HS-5 (cell line): ENCODE results near the gene MIER3.
"Not testable (repeated sequence)": the region's sequence is repeated elsewhere in the genome, so short reads cannot be mapped to it uniquely, and the experiment has no call there.

ENCODE experiments used
- DNase-seq: peaks from one replicate; pipeline ENCODE4 v3.0.0-alpha.2; 2012; ENCODE audit warnings: low read depth

Gene MIER3, protein sequence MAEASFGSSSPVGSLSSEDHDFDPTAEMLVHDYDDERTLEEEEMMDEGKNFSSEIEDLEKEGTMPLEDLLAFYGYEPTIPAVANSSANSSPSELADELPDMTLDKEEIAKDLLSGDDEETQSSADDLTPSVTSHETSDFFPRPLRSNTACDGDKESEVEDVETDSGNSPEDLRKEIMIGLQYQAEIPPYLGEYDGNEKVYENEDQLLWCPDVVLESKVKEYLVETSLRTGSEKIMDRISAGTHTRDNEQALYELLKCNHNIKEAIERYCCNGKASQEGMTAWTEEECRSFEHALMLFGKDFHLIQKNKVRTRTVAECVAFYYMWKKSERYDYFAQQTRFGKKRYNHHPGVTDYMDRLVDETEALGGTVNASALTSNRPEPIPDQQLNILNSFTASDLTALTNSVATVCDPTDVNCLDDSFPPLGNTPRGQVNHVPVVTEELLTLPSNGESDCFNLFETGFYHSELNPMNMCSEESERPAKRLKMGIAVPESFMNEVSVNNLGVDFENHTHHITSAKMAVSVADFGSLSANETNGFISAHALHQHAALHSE

DNA sequence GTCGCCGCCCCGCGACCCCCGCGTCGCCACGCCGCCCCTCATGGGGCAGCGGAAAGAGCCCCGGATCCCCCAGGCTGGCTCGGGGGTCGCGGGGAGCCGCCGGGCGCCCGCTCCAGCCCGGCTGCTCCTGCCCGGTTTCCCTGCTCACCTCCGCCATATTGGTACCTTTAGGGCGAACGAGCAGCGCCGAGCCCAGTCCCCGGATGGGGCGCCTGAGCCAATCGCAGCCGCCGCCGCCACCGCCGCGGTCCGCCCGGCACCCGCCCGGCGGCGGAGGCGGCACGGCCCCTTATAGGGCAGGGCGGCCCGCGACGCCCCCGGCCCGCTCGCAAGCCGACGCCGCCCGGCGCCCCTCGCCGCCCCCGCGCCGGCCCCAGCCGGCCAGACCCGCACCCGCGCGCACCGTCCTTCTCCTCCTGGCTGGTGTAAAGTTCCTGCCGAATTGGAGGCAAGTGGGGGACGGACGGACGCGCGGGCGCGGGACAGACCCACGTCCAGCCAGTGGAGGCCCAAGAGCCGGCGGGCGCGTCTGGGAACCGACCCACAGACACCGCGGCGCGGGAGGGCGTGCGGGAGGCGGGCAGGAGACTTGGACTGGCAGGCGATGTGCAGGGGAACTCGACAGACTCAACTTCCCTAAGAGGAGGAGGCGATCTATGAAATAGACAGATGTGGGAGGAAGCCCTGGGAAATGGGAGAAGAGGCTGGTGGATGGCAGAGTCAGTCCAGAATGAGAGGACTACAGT is at the start of gene MIER3:
TSS of gene MIER3 (minus strand) at position 178 of the 746 bp plus-strand sequence. CDS start at position 157, 21 bp downstream.
- no peak for DNase-seq

DNA sequence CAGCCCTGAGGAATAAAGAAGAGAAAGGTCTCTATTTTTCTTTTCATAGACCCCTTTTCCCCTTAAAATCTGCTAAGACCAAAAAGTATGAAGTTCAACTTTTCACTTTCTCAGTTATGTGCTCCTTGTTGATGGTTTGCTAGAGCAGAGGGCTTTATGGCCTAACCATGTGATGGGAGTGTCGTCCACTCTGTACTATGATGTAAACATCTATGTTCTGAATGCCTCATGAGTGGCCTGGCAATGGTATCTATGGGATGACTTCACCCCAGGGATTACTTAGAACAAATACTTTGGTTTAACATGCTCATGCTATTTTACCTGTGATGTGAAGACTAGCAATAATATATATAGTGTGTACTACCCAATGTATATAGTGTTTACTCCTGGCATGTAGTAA is 43.7 kb upstream of the MIER3 start:
- no peak for DNase-seq

DNA sequence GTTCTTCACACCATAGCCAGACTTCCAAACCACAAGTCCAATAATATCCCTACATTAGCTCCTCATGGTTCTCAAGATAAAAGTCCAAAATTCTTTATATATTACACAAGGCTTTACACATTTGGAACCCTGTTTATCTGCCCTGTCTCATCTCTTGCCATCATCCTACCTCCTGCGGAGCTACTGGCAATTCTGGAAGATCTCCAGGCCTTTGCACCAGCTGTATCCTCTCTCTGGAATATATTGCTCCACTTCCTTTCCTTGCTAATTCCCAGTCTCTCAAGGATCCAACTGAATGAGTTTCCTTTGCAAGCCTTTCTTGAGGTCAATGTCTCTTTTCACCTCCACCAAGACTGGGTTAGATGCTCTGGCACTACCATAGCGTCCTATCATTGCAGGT is 41.3 kb upstream of the MIER3 start:
- DNase-seq: no peak

DNA sequence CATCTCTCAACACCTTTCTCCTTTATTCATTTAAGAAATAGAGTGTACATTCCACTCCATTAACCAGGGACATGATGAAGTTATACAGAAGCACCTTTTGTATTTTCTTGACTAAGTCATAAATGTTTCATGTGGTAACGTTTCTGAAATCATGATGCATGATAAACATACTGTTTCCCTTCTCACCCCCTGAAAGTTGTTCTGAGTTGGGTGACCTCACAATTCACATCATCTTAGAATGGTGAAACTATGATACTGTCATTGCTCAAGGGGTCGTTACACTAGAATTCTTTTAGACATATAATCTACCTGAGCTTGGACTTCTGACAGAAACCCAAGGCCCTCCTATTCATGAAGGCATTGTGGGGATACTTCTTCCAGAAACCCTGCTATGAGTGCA is 37.8 kb upstream of the MIER3 start:
- no peak for DNase-seq

DNA sequence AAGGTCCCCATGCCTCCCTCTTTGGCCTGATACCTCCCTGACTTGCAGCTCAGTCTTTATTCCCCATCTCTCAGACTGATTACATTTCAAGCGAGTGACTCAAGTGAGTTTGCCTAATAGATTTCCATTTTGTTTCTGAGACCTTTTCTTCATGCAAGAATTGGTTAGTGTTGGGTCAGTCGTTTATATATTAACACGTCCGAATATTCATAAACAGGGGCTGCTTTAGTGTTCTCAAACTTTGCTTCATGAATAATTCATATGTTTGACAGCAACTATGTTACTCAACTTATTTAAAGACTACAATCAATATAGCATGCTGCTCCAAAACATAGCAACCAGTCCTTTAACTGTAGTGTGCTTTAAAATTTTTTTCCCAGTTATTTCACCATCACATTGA is 36.6 kb upstream of the MIER3 start:
- DNase-seq: no peak

DNA sequence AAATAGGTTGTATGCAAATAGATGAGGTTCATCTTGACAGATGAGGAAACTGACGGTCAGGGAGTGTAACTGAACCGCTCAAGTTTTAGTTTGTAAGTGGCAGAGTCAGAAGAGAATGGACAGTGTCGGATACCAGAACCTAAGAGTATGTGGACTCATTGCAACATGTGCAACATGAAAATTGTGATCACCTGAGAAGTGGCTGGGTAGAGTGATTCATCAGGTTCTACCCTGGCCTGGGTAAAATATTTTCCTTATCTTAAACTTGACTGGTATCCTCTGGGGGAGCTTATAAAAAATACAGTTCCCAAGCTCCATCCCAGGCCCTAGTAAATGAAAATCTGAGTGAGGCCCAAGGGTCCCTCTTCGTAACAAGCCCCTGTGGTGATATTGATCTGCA is 35.2 kb upstream of the MIER3 start:
- no peak for DNase-seq

DNA sequence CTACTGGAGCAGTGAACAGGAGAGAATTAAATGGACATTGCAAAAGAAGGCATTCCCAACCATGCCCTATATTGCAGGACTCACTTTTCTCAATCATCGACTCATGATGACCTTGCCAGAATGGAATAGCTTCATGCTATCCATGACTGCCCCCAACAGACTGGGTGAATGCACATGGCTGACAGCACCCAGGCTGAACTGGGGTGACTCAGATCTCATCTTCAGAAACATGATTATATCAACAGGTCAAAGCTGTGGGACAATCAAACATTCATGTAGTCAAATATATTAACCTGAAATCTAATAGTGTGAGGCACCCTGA is 34.7 kb upstream of the MIER3 start:
- no peak for DNase-seq

DNA sequence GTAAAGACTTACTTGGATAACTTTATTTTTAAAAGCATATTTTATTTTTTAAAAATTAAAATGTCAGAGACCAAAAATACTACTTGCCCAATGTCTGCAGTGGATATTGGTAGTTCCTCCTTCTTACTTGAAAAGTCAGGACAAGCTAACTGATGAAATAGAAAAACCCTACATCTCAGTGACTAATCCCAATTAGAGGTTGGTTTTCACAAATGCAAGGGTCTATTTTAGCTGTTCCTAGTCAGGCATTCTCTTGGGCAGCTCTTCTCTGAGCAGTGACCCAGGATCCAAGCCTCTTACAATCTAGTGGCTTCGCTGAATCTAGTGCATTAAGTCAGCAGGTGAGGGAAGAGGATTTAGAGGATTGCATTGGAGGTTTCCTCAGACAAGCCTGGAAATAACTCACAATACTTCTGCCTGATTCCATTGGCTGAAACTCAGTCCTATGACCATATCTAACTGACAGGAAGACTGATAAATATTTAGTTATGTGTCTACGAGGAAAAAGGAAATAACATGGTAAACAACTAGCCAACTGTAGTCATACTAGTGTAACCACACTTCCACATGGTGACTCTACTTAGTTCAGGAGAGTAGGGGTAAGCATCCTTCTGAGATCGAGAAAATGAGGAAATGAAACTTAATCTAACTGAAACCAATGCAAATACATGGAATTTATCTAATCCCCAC is 34.2 kb upstream of the MIER3 start:
- no peak for DNase-seq

DNA sequence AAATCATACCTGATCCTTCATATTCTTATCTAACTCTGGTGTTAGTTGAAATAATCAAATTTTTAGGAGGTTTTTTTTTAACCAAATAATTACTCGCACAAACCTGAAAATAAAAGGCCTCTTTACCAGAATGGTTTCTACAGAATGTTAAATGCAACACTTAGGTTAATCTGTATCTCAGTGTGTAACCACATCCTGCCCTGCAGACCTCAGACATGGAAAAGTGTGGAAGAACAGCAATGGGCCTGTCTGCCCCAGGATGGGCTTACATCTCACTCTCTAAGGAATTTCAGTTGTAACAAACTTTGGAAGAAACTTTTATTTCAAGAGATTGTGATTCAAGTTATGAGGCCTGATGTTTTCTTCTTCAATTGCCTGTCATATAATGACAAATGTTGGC is 32.5 kb upstream of the MIER3 start:
- no peak for DNase-seq

DNA sequence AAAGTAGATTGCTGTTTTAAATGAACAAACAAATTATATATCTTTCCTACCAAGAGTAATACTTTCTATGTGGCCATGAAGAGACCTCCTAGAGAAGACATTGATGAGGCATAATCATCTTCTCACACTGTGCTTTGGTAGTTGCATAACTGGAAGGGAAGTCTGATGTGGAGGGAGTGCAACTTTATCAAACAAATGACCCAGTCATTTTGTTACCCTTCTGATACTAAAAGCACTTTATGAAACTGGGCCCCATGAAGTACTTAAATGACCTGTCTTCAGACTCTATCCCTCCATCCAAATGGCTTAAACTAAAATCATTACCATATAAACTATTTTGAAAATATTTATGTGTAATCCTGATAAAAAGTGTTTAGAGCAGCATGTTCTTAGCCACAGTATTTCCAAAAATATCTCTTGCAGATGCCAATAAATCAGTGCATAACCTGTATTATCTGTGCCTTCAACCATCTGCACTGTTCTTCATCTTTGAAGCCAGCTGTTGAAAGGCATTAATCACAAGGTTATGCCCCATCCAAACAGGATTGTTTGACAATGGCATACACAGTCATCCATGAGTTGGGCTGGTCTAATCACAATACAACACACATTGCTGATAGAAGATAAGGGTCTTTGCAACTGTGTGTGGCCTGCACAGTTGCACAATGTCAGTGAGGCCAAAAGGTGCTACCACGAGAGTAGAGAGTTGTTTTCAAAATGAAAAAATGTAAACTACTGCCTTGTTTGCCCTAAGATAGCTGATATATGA is 31.9 kb upstream of the MIER3 start:
- no peak for DNase-seq

DNA sequence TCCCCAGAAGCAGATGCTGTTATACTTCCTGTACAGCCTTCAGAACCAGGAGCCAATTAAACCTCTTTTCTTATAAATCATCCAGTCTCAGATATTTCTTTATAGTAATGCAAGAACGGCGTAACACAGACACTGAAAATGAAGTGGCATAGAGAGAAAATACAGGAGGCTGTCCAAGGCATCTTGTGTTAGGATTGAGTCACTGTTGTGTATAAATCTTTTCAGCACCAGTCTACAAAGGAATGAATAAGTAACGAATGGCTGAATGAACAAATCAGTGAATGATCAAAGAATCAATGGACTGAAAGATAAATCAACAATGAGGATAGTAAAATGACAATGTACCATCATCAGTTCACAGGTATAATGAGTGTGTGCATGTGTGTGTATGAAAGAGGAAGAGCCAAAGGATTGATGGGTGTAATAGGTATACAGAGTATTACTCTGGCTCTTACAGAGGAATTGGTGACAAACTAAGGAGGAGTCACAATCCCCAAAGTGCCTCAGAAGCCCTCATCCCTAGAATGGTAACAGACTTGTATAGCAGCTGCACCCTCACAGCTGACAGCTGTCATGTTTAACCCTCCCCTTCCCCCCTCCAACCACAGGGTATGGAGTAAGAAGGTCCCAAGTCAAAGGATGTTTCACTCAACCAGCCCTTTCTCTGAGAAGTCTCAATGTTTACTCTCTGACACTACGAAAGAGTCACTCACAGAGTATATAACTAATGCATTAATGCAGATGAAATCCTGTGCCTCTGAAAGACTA is 29.8 kb upstream of the MIER3 start:
- no peak for DNase-seq

DNA sequence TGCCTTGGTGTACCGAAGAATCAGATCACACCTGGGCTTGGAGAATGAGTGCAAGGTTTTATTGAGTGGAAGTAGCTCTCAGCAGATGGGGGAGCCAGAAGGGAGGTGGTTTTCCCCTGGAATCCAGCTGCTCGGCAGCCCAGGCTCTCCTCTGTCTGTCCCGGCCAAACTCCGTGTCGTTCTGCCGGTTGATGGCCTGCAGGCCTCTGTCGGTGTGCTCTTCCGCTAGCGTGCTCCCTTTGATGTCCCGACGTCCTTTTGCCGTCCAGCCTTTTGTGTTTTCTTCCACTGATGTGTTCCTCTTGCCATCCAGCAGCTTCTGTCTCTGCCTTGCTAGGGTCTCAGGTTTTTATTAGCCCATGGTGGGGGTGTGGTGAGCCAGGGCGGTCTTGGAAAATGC is 28.0 kb upstream of the MIER3 start:
- DNase-seq: no peak

DNA sequence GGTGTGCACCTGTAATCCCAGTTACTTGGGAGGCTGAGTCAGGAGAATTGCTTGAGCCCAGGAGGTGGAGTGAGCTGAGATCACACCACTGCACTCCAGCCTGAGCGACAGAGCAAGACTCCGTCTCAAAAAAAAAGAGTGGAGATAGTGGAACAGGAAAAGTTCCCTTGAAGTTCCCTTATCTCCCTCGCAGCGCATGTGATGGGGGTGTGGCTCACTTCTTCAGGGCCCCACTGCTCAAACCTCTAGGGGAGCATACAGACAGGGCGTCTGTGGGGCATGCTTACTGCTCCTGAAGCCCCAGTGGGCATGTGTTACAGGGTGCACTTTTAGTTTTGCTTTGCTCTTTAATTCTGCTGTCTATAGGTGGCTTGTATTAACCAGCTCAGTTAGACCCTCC is 27.6 kb upstream of the MIER3 start:
- DNase-seq: not testable (repeated sequence)

DNA sequence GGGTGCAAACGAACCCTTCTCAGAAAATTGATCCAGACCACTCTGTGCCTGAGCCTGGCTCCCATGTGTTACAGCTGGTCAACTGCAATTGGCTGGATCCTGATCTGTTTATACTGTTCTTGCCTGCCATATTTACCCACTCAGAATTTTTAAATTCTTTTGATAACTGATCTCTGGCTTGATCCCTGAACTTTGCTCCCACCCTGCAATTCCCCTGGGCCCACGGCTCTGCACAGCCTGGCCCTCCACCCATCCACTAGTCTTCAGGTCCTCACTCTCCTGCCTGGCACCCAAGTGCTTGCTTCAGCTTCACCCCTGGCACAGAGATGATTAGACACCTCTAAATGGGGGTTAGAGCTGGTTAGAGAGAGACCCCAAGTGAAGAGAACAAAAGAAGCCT is 25.9 kb upstream of the MIER3 start:
- DNase-seq: no peak

DNA sequence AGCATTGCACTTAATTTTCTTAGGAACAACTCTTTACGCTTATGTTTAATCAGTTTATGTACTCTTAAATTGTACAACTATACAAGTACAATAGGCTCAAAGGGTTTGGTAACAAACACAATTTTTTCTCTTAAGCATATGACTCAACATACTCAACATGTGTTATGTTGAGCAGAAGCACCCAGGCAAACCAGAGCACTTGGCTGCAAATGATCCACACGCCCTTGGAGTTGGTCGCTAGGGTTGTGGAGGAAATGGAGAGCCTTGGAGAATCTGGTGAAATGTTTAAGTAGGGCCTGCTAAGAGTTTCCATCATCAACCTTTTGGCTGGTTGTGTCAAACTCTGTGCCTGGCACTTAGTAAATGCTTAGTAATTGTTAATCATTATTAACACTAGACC is 25.1 kb upstream of the MIER3 start:
- no peak for DNase-seq

DNA sequence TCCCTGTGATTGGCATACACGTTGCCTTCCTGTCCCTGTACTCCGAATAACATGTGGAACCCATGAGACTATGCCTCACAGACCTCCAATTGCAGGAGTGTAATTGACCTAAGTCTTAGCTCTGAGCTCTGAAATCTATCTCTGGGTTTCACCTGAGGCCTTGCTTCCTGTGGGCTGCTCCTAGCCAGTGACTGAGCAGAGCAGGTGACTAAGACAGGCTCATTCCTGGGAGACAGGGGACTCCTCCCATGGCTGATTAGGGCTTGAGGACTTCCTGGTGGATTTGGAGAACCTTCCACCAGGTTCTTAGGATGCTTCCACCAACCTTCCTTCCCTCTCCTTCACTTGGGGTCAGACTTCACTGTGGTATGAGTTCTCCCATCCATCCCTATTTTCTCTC is 22.3 kb upstream of the MIER3 start:
- no peak for DNase-seq

DNA sequence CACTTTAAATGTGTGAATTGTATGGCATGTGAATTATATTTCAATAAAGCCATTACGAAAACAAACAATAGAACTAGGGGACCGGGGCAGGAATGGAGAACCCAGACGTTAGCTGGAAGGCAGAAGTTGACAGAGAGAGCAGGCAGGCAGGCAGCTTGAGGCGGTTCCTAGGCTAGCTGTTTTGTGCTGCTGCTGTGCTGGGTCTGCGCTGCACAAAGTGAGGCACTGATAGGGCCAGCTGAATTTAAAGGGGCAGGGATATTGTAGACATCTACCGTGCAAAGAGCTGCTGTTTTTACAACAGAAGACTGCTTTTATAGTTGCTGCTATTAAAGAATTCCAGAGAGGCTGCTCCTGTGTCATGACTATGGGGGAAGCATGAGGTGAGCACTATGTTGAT is 21.6 kb upstream of the MIER3 start:
- DNase-seq: no peak

DNA sequence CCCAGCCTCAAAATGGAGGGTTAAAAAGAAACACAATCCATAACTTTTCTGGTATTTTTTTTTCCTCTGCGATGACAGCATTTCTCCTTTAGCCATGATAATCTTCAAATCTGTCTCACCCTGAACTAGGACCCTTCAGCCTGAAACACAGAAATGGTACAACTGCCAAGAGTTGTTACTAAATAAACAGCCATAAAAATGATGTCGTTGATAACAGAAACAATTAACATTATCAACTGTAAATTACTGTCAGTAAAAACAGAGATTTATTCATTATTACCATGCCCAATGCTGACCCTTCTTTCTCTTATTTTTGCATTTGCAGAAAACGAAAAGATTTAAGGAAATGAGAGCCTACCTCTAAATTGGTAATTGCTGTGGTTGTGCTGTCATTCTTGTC is 19.4 kb upstream of the MIER3 start:
- no peak for DNase-seq

DNA sequence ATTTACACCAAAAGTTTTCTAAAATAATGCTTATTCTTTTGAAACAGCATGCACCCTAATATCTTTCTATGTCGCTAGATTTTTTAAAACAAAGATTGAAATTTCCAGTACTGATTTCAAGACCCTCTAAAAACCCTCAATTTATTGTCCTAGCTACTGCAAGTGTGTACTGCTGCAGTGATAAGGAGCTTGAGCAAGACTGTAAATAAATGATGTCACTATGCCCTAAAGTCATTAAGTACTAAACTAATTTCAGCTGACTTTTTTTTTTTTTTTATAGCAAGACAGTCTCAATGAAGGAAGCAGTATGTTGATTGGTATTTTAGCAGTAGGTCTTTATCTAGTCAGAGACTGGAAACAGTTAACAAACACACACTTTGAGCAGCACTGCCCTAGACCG is 12.2 kb upstream of the MIER3 start:
- DNase-seq: no peak

DNA sequence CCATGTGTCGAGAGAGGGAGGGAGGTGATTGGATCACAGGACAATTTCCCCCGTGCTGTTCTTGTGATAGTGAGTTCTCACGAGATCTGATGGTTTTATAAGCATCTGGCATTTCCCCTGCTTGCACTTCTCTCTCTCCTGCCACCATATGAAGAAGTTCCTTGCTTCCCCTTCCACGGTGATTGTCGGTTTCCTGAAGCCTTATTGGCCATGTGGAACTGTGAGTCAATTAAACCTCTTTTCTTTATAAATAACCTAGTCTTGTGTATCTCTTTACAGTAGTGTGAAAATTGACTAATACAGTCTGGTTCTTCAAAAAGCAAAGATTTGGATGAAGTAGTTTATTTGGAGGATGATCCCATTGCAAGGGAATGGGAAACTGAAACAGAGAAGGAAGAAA is 11.3 kb upstream of the MIER3 start:
- DNase-seq: no peak

DNA sequence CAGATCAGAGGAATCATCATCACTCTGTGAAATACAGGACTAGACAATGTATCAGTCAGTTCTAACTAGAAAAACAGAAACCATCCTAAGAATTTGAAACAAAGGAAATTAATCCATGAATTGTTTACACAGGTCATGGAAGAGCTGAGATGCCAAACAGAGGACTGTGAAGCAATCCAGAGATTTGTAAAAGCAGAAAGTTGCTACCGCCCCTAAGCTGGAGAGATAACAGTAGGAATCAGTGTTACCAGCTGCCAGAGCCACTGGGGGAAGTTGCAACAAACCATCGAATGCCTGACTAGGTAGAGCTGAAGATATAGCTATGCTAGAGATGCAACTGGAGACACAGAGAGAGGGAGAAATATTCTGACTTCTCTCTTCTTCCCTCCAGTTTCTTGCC is 10.4 kb upstream of the MIER3 start:
- no peak for DNase-seq
